ENCODE results near the gene CLEC11A.
A peak's percentile ranks its signal among the peaks of the same experiment; 100 is the strongest.

Gene CLEC11A

DNA sequence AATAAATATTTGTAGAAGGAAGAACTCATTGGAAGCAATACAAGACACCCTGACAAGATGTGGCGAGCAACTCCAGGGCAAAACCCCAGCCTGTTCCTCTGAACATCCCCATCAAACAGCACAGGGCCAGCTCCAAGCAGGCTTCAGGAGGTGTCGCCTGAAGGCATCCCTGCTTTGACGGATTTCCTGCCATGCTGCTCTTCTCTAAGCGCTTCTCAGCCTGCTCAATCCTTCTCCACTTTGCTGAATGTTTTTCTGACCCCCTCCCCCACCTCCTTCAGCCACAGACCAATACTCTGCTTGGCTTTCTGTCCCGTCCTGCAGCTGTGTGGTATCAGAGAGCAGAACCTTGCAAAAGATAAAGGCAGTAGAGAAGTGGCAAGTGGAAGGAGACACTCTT lies 45.5 kb upstream of the CLEC11A start (continued):
- TF ChIP-seq ZNF837 (tag by site-specific recombination; IDR thresholded peaks at IDR 0.05) (no peak), ZNF658 (tag by site-specific recombination; IDR thresholded peaks at IDR 0.05) (no peak)
- TF ChIP-seq, protein P1, sequence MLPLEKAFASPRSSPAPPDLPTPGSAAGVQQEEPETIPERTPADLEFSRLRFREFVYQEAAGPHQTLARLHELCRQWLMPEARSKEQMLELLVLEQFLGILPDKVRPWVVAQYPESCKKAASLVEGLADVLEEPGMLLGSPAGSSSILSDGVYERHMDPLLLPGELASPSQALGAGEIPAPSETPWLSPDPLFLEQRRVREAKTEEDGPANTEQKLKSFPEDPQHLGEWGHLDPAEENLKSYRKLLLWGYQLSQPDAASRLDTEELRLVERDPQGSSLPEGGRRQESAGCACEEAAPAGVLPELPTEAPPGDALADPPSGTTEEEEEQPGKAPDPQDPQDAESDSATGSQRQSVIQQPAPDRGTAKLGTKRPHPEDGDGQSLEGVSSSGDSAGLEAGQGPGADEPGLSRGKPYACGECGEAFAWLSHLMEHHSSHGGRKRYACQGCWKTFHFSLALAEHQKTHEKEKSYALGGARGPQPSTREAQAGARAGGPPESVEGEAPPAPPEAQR (tag by site-specific recombination; IDR thresholded peaks at IDR 0.05): no peak
- TF ChIP-seq, protein P2, sequence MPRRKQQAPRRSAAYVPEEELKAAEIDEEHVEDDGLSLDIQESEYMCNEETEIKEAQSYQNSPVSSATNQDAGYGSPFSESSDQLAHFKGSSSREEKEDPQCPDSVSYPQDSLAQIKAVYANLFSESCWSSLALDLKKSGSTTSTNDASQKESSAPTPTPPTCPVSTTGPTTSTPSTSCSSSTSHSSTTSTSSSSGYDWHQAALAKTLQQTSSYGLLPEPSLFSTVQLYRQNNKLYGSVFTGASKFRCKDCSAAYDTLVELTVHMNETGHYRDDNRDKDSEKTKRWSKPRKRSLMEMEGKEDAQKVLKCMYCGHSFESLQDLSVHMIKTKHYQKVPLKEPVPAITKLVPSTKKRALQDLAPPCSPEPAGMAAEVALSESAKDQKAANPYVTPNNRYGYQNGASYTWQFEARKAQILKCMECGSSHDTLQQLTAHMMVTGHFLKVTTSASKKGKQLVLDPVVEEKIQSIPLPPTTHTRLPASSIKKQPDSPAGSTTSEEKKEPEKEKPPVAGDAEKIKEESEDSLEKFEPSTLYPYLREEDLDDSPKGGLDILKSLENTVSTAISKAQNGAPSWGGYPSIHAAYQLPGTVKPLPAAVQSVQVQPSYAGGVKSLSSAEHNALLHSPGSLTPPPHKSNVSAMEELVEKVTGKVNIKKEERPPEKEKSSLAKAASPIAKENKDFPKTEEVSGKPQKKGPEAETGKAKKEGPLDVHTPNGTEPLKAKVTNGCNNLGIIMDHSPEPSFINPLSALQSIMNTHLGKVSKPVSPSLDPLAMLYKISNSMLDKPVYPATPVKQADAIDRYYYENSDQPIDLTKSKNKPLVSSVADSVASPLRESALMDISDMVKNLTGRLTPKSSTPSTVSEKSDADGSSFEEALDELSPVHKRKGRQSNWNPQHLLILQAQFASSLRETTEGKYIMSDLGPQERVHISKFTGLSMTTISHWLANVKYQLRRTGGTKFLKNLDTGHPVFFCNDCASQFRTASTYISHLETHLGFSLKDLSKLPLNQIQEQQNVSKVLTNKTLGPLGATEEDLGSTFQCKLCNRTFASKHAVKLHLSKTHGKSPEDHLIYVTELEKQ (tag by site-specific recombination; IDR thresholded peaks at IDR 0.05; ENCODE audit: borderline replicate concordance): no peak

DNA sequence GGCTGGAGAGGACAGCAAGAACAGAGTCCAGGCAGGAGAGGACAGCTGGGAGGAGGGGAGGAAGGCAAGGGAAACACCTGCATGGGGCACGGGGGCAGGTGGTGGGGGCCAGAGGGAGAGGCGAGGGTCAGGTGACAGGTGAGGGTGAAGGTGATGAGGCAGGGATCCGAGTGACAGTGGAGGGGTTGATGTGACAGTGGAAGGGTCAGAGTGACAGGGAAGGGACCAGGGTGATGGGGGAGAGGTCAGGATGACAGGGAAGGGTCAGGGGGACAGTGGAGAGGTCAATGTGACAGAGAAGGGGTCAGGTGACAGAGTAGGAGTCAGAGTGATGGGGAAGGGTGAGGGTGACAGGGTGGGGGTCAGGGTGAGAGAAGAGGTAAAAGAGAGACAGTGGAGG lies 44.8 kb upstream of the CLEC11A start:
- Histone ChIP-seq H3K9me3 (ENCODE audit: control insufficient read depth, insufficient read depth, low read depth, low read length) (no peaks in the 10 kb centered on the region), H3K4me3 (ENCODE audit: low read depth, low read length) (no peak overlapping the region), H3K36me3 (ENCODE audit: control insufficient read depth in 2 of 2, insufficient read depth in 1 of 2, low read length in 2 of 2) (no peaks in the 10 kb centered on the region; a peak in 1 of 3 replicates), H3K4me1 (ENCODE audit: control insufficient read depth, insufficient read depth, low read length) (no peaks in the 10 kb centered on the region), H3K27ac (ENCODE audit: extremely low read depth, low read depth, low read length) (no peak overlapping the region)
- ChIA-PET CTCF (no interaction called here), POLR2A (no interaction called here)
- TF ChIP-seq ZNF391 (tag by site-specific recombination; IDR thresholded peaks at IDR 0.05; ENCODE audit: borderline replicate concordance, low read depth) (no peak), MYNN (tag by site-specific recombination; IDR thresholded peaks at IDR 0.05; ENCODE audit: borderline replicate concordance) (no peak), PRDM1 (tag by site-specific recombination; IDR thresholded peaks at IDR 0.05) (peak; percentile 60; the same call in 1 of the 2 replicates), FEZF1 (tag by site-specific recombination; IDR thresholded peaks at IDR 0.05) (no peak), ZNF670 (tag by site-specific recombination; IDR thresholded peaks at IDR 0.05; ENCODE audit: low read depth) (no peak), ZNF473 (tag by site-specific recombination; IDR thresholded peaks at IDR 0.05) (no peak), ZSCAN30 (tag by site-specific recombination; IDR thresholded peaks at IDR 0.05) (no peak), YY2 (tag by site-specific recombination; IDR thresholded peaks at IDR 0.05) (no peak), RBAK (tag by site-specific recombination; IDR thresholded peaks at IDR 0.05) (no peak), ZNF560 (tag by site-specific recombination; IDR thresholded peaks at IDR 0.05; ENCODE audit: borderline replicate concordance) (no peak), ZNF626 (tag by site-specific recombination; IDR thresholded peaks at IDR 0.05) (no peak), BCL11A (tag by site-specific recombination; IDR thresholded peaks at IDR 0.05; ENCODE audit: low read depth) (peak; percentile 89), ZNF843 (tag by site-specific recombination; IDR thresholded peaks at IDR 0.05) (no peak), BCL11B (tag by site-specific recombination; IDR thresholded peaks at IDR 0.05; ENCODE audit: low read depth) (peak; percentile 96)
- TF ChIP-seq, protein P3, sequence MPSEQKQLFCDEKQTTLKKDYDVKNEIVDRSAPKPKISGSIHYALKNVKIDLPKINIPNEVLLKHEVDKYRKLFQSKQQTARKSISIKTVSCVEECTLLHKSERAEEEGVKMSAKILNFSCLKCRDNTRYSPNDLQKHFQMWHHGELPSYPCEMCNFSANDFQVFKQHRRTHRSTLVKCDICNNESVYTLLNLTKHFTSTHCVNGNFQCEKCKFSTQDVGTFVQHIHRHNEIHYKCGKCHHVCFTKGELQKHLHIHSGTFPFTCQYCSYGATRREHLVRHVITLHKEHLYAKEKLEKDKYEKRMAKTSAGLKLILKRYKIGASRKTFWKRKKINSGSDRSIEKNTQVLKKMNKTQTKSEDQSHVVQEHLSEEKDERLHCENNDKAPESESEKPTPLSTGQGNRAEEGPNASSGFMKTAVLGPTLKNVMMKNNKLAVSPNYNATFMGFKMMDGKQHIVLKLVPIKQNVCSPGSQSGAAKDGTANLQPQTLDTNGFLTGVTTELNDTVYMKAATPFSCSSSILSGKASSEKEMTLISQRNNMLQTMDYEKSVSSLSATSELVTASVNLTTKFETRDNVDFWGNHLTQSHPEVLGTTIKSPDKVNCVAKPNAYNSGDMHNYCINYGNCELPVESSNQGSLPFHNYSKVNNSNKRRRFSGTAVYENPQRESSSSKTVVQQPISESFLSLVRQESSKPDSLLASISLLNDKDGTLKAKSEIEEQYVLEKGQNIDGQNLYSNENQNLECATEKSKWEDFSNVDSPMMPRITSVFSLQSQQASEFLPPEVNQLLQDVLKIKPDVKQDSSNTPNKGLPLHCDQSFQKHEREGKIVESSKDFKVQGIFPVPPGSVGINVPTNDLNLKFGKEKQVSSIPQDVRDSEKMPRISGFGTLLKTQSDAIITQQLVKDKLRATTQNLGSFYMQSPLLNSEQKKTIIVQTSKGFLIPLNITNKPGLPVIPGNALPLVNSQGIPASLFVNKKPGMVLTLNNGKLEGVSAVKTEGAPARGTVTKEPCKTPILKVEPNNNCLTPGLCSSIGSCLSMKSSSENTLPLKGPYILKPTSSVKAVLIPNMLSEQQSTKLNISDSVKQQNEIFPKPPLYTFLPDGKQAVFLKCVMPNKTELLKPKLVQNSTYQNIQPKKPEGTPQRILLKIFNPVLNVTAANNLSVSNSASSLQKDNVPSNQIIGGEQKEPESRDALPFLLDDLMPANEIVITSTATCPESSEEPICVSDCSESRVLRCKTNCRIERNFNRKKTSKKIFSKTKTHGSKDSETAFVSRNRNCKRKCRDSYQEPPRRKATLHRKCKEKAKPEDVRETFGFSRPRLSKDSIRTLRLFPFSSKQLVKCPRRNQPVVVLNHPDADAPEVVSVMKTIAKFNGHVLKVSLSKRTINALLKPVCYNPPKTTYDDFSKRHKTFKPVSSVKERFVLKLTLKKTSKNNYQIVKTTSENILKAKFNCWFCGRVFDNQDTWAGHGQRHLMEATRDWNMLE (tag by site-specific recombination; conservative IDR thresholded peaks at IDR 0.05; ENCODE audit: low read depth): no peak
- TF ChIP-seq, protein P4, sequence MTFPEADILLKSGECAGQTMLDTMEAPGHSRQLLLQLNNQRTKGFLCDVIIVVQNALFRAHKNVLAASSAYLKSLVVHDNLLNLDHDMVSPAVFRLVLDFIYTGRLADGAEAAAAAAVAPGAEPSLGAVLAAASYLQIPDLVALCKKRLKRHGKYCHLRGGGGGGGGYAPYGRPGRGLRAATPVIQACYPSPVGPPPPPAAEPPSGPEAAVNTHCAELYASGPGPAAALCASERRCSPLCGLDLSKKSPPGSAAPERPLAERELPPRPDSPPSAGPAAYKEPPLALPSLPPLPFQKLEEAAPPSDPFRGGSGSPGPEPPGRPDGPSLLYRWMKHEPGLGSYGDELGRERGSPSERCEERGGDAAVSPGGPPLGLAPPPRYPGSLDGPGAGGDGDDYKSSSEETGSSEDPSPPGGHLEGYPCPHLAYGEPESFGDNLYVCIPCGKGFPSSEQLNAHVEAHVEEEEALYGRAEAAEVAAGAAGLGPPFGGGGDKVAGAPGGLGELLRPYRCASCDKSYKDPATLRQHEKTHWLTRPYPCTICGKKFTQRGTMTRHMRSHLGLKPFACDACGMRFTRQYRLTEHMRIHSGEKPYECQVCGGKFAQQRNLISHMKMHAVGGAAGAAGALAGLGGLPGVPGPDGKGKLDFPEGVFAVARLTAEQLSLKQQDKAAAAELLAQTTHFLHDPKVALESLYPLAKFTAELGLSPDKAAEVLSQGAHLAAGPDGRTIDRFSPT (tag by site-specific recombination; IDR thresholded peaks at IDR 0.05): no peak
- TF ChIP-seq, protein P5, sequence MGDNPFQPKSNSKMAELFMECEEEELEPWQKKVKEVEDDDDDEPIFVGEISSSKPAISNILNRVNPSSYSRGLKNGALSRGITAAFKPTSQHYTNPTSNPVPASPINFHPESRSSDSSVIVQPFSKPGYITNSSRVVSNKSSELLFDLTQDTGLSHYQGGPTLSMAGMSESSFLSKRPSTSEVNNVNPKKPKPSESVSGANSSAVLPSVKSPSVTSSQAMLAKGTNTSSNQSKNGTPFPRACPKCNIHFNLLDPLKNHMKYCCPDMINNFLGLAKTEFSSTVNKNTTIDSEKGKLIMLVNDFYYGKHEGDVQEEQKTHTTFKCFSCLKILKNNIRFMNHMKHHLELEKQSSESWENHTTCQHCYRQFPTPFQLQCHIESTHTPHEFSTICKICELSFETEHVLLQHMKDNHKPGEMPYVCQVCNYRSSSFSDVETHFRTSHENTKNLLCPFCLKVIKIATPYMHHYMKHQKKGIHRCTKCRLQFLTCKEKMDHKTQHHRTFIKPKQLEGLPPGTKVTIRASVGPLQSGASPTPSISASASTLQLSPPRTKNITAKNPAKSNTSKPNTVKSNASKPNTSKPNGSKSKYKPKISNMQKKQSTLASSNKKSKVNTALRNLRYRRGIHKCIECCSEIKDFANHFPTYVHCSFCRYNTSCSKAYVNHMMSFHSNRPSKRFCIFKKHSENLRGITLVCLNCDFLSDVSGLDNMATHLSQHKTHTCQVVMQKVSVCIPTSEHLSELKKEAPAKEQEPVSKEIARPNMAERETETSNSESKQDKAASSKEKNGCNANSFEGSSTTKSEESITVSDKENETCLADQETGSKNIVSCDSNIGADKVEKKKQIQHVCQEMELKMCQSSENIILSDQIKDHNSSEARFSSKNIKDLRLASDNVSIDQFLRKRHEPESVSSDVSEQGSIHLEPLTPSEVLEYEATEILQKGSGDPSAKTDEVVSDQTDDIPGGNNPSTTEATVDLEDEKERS (tag by site-specific recombination; IDR thresholded peaks at IDR 0.05): no peak
